GM19193 (cell line): ENCODE measurements around the gene USH2A.

Experiments
- POLR2A ChIP-seq: IDR thresholded peaks from 4 replicates; pipeline ENCODE4 v1.6.1; 2011; ENCODE audit not compliant: insufficient read depth, insufficient read length; ENCODE audit errors: extremely low read depth

USH2A gene

GRCh38 chr1:215766521-215766920 is 656.7 kb downstream of the USH2A start:
- TF ChIP-seq POLR2A, result no peak

GRCh38 chr1:215765833-215766232 is 657.4 kb downstream of the USH2A start:
- TF ChIP-seq POLR2A, result no peak

DNA sequence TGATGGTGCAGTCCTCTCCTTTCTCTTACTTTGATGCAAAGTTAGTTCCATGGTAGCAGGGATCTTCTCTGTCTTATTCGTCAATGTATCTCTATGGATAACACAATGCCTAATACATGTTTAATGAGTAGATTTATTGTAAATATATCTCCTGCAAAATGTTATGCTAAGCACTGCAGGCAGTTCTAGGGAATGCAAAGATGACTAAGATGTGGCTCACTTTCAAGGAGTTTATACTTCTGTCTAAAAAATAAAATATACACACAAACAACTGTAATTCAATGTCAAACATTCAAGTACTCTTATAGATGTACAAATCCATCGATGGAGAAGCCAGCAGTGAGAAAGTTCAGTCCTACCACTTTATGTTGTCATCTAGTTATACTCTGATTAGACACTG is 661.8 kb downstream of the USH2A start:
- TF ChIP-seq POLR2A, result no peak

DNA sequence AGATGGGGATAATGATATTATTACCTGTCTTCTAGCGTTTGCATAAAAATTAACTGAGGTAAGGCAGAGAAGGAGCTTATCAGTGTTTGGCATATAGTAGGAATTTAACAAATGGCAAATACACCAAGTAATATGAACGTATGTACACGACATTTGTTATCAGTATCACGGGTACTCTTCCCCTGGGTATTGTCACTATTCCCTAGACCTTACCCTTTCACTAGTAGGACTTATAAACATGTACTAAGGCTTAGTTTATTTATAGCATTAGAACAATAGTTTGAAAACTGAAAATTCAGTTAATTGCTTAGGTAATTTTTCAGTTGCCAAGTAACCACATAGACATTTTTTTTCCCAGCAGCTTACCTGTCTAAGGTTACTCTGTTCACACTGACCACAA is 669.1 kb downstream of the USH2A start:
- TF ChIP-seq POLR2A, result no peak

GRCh38 chr1:215749414-215749813 is 673.8 kb downstream of the USH2A start:
- TF ChIP-seq POLR2A, result no peak

- TF ChIP-seq POLR2A, result no peak
Measured at GRCh38 chr1:215748431-215748830, 674.8 kb downstream of the USH2A start.

- TF ChIP-seq POLR2A, result no peak
Measured at GRCh38 chr1:215744419-215744818, 678.8 kb downstream of the USH2A start.

GRCh38 chr1:215739025-215739424 is 684.2 kb downstream of the USH2A start:
- TF ChIP-seq POLR2A, result no peak

GRCh38 chr1:215731699-215732098 is 691.5 kb downstream of the USH2A start:
- no peak for TF ChIP-seq POLR2A

- no peak for TF ChIP-seq POLR2A
Measured at GRCh38 chr1:215730600-215730999, 692.6 kb downstream of the USH2A start.

GRCh38 chr1:215728169-215728568 is 695.1 kb downstream of the USH2A start:
- TF ChIP-seq POLR2A, result no peak

- TF ChIP-seq POLR2A, result no peak
Measured at GRCh38 chr1:215720126-215720525, 703.1 kb downstream of the USH2A start.

DNA sequence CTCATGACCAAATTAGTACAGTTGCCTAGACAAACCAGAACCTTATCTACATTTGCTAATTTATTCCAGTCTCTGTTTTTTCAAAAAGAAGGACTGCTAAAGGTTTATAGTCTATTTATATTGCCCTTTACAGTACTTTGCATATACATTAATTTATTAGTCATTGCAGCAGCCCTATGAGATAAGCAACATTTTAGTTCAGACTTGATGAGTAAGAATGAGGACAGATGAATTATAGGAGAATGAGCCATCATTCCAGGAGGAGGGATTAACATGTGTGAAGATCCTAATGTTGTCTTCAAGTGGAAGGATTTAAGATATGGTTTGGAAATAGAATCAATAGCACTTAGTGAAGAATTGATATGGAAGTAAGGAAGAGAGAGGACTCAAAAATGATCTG is 703.7 kb downstream of the USH2A start:
- no peak for TF ChIP-seq POLR2A

GRCh38 chr1:215718575-215719287 is 704.5 kb downstream of the USH2A start:
- no peak for TF ChIP-seq POLR2A

DNA sequence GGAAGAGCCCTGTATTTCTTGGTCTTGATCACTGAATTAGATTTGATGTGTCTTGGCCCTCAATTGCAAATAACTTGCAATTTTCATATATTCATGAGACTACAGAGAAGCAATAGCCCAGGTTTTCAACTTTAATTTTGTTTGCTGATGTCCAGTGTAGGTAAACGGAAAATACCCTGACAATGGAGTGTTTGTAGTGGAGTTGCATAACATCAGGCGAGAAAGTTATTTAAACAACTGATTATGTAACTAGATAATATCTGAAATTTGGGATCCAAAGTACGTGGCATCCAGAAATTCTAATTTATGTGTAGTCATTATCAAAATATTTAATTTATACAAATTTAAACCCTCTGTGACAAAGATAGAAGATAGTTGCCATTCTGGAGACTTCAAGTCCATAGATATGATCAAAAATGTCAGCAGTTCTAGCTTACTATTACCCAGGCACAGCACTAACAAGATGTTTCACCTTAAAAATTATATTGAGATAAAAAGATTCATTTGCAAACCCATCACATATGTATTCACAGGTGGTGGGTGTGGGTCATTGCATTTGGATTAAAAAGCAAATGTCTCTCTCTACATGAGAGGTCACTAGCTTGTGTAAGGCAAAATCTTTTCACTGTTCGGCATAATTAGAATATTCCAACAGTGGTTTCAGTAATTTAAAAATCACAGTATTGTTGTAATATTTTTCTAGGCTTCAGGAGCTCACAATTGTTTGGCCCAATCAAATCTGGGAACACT is 705.4 kb downstream of the USH2A start:
- TF ChIP-seq POLR2A, result no peak

DNA sequence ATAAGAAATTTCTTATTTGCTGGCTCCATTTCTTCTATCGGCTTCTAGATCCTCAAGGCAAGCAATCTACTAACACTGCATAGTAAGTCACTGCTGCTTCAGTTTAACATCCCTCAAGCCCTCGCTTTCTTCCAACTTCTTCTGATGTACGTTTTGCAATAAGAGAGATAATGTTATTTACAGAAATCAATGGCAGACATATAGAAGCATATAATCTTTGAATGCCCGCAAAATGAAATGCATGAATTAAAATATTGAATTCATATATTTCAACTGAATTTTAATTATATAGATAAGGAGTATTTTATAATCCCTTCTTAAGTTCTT is 712.4 kb downstream of the USH2A start:
- no peak for TF ChIP-seq POLR2A

DNA sequence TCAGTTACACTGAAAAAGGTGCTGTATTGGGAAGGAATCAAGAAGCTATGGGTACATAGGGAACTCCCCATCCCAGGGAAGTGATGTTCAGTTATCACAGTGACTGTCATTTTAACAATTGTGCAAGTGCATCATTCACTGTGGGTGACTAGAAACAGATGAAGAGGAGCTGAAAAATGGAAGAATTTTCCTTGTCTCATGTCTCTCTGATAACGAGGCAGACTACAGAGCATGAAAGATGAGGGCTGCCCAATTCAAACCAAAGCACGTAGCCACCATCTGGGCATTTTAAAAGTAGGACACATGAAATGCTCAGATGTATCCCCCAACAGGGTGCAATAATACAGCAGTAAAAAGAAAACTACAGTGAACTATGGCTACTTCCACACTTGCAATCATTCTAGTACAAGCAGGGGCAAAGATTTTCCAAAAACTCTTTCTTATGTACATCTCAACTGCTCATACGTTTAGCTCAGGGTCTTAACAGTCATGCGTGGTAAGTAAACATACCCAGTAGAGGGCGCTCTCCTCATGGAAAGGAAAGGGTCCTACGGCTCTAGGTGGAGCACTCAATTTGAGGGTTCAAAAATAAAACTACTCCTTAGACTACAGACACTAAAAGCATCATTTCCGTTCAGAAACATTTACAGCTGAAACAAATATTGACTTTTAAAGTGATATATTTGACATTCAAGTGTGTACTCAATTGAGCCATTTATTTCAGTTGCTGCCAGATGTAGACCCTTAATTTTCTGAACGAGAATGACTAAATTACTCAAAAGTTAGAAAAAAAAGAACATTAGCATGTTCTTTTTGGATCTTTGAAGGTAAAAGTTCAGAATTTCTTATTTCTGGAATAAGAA is 713.0 kb downstream of the USH2A start:
- no peak for TF ChIP-seq POLR2A
